GM23248 (cell line): ENCODE data around the gene SHISA8.

Experiments used
- EZH2 ChIP-seq: fragments of 200-600 bp; sonication (generic); IDR thresholded peaks from 2 replicates; pipeline ENCODE4 v1.6.1; 2018; ENCODE audit warnings: antibody characterized with exemption, mild to moderate bottlenecking; ENCODE audit not compliant: insufficient read depth, poor library complexity, severe bottlenecking
- EZH2phosphoT487 ChIP-seq: fragments of 200-600 bp; sonication (generic); IDR thresholded peaks from 2 replicates; pipeline ENCODE4 v1.6.1; 2018; ENCODE audit warnings: antibody characterized with exemption, moderate library complexity, mild to moderate bottlenecking, low read depth; ENCODE audit not compliant: insufficient read depth

DNA sequence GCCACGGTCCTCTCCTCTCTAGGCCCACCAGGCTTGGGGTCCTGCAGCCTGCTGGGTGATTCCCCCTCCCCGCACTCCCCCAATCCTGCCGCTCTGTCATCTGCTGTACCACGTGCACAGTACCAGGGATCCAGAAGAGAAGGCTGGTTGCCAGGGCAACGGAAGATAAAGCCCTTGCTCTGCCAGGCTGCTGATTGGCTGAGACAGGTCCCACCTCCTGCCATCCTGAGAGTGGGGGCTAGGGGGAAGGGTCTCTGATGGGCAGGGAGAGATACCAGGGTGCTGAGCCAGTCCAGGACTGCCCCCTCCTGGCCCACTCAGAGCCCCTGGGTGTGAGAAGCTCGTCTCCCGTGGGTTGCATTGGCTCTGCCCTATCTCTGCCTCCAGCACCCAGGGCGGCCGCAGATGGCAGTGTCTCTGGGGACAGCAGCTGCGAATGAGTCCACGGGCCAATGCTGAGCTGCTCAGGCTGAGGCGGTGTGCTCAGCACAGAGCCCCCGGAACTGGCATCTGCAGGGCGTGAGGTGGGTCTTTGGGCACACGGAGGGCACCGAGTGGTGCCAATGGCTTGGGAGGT lies 37.1 kb upstream of the SHISA8 start, which contains the start of gene SMIM45:
- TF ChIP-seq EZH2phosphoT487 (no peak), EZH2 (no peak)
